Measurements from ENCODE around the gene WDR86.

DNA sequence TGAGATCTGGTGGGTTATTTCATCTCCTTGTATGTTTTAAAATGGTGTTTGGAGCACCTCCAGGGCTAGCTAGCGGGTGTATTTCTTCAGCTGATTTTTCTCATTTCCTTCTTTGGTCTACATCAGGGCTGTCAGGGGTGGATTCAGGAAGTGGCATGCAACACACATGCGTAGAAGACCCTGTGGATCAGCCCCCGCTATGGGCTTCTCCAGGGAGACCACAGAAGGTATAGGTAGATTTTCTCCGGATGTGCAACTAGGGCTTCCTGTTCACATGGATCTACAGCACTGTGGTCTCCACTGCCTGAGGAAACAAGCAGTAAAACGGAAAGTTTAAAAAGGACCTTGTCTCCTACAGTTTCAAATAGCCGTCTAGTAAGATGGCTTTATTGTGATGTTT lies 57.9 kb downstream of the WDR86 start:
- TF ChIP-seq POLR2AphosphoS5 (IDR thresholded peaks at IDR 0.05; ENCODE audit: low read depth, low read length) (no peak), TAF1 (IDR thresholded peaks at IDR 0.05; ENCODE audit: low read depth, low read length) (no peak), POLR2A (IDR thresholded peaks at IDR 0.05; ENCODE audit: low read depth, low read length) (no peak)
